GM21619 (cell line): ENCODE data around the gene CHAC1.
A peak's percentile ranks its signal among the peaks of the same experiment; 100 is the strongest.

Experiments
- ATAC-seq: cut with Tn5 transposase; IDR thresholded peaks from one replicate; pipeline ENCODE4 v1.9.1; 2021; ENCODE audit not compliant: unreplicated experiment

CHAC1 gene

GRCh38 chr15:40952901-40953712 is at the start of gene CHAC1:
TSS of gene CHAC1 (plus strand) at chr15:40953471. CDS start at chr15:40953584, 113 bp downstream.
- ATAC-seq: peak; percentile 89

GRCh38 chr15:40904552-40905201 is 48.6 kb upstream of the CHAC1 start:
- no peak for ATAC-seq

GRCh38 chr15:40906091-40906990 is 46.9 kb upstream of the CHAC1 start:
- ATAC-seq: peak; percentile 62

- peak; percentile 12 for ATAC-seq
These were observed 46.1 kb upstream of the CHAC1 start for GRCh38 chr15:40906991-40907802.

DNA sequence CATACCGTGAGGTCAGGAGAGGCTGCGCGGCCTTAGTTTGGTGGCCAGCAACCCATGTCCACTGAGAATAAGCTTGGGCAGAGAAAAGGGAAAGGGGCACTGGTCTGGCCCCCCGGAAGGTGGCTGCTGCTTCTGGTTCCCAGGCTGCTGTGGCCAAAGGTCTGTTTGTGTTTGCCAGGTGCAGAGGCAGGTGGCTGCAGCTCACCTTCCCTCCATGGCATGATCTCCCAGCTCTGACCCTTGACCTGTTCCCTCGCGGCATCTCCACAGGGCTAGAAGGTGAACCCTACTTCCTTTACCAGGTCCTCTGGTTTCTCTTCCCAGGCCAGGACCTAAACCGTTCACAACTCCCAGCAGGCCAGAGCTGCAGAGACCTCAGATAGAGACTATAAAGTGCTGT is 45.2 kb upstream of the CHAC1 start:
- no peak for ATAC-seq

GRCh38 chr15:40909662-40910630 is 43.3 kb upstream of the CHAC1 start:
- no peak for ATAC-seq

- ATAC-seq: no peak
These were observed 42.1 kb upstream of the CHAC1 start for GRCh38 chr15:40911141-40911540.

- ATAC-seq: no peak
These were observed 41.6 kb upstream of the CHAC1 start for GRCh38 chr15:40911693-40912092.

GRCh38 chr15:40912478-40912877 is 40.8 kb upstream of the CHAC1 start:
- ATAC-seq: no peak

DNA sequence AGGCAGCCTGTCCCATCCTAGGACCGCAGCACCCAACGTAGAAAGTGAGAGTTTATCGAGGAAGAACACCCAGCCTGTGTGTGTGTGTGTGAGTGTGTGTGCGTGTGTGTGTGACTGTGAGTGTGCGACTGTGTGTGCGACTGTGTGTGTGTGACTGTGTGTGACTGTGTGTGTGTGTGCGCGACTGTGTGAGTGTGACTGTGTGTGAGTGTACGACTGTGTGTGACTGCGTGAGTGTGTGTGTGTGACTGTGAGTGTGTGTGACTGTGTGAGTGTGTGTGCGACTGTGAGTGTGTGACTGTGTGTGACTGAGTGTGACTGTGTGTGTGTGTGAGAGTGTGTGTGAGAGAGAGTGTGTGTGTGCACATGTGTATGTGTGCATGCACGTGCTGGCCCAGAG is 39.3 kb upstream of the CHAC1 start:
- ATAC-seq: no peak

DNA sequence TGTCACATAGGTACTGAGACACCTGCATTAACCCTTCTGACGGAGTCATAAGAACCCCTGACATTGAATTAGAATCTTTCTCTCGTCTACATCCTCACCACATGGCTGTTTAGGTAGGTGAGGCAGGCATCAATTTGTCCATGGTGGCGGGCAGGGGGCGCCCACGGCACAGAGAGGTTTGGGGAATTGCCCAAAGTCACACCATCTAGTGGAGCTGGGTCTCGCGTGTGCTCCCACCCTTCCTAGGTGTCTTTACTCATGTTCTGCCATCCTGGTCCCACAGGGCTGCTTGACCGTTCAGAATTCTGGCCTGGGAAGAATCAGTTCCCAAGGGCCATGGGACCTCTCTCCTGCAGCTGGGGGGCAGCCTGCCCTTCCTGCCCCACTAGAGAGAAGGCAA is 38.8 kb upstream of the CHAC1 start:
- no peak for ATAC-seq

GRCh38 chr15:40915116-40915661 is 38.1 kb upstream of the CHAC1 start:
- no peak for ATAC-seq

DNA sequence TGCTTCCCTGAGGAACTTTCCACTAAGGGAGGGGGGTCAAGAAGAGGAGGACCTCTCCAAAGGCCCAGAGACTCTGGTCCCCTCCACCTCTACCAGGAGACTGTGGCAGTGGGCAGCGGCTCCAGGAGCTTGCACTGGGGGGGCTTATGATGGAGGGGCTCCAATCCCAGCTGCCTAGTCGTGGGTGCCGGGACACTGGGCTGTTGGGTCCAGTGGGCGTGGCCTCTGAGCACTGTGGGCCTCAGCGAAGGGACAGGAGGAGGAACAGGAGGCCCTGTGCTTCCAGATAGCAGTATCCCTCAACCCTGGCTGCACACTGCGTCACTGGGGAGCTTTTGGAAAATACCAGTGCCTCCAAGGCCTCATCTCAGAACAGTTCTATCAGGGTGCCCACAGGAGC is 37.6 kb upstream of the CHAC1 start:
- no peak for ATAC-seq

DNA sequence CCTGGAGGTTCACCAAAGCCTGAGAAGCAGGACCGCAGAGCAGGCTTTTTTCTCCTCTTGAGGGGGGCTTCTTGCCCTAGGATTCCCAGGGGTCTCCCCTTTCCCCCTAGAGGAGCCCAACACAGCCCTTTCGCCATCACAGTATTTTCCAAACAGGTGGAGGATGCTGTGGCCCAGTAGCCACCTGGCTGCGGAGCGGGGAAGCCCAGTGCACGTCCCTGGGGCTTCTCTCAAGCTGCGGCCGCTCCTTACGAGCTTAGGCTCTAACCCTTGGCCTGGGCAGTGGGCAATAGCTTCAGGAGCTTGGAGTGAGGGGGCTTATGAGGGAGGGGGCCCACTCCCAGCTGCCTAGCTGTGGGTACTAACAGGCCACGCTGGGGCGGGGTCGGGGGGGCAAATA is 35.7 kb upstream of the CHAC1 start:
- no peak for ATAC-seq

- ATAC-seq: no peak
These were observed 35.0 kb upstream of the CHAC1 start for GRCh38 chr15:40918146-40918798.

- no peak for ATAC-seq
These were observed 34.4 kb upstream of the CHAC1 start for GRCh38 chr15:40918799-40919392.

DNA sequence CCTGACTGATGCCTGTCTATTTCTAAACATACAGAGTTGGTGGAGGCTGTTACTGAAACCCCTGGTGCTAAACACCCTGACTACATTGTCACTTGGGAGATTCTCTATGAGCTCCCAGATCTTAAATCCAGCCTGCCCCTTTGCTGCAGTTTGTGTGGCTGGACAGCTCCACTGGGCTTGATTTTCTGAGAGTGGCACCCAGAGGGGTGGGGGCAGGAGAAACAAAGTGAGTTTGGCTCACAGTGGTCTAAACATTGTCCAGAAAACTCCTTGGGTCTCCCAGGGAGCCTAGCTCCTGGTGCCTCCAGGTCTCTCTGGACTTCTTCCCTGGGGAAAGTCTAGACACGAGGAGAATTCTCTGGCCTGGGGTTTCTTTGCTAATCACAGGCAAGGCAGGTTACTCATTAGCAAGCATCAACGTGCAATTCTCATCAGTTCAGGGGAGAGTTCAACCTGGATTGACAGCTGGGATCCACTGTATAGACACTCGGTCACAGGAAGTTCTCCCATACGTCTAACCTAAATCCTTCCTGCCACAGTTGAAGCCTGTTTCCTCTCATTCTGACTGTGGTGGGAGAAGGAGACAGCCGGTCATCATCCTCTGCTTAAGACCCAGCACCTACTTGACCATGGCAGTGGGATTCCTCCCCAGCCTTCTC is 31.2 kb upstream of the CHAC1 start:
- no peak for ATAC-seq

GRCh38 chr15:40922608-40923005 is 30.7 kb upstream of the CHAC1 start:
- no peak for ATAC-seq
